DOHH2 (cell line): ENCODE measurements around the gene CDCA7.

Source experiments
- EZH2phosphoT487 ChIP-seq: fragments of 200-600 bp; sonication (generic); IDR thresholded peaks from 2 replicates; pipeline ENCODE4 v1.6.1; 2017; ENCODE audit warnings: borderline replicate concordance, mild to moderate bottlenecking, antibody characterized with exemption, low read length, moderate library complexity, mixed read lengths
- TF ChIP-seq, protein P1 (sequence below): fragments of 200-600 bp; sonication (generic); IDR thresholded peaks from one replicate; pipeline ENCODE4 v1.5.1; 2014; ENCODE audit warnings: antibody characterized with exemption, mild to moderate bottlenecking, low read depth, low read length; ENCODE audit not compliant: poor library complexity, severe bottlenecking

DNA sequence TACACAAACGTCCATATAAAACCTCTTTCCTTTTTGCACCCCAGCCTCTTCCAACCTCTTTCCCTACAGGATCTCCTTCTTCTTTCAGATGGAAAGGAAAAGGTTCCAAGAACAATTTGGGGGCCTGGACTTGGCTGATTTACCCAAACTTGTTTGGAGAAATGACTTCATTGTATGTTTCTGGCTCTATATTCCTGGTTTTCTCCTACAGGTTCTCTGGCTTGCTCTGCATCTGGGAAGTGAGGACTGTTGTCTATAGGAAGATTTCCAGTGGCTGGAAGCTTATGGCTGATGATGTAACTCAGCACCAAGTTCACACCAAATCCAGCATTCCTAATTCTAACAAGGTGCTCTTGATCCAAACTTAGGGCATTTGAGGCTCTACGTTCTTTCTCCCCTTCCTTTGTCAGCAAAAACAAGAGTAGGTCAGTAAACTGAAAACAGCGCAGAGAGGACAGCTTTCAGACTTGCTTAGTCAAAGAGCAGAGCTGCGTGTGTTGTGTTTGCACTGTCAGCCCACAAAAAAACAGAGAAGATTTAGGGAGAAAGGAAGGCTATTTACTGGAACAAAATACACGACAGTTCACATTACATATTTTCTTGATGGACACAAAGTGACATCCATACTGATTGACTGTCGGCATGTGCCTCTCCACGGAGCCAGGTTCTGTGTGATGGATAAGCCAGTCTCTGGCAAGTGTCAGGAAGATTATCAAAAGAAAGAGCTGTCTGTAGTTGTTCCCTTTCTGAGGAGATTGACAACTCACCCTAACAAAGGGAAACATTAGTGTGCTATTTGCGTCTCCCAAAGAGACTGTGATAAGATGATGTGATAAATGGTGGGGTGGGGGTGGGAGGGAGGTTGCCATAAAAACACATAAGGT, 39.7 kb downstream of the CDCA7 start:
- TF ChIP-seq, protein P1, sequence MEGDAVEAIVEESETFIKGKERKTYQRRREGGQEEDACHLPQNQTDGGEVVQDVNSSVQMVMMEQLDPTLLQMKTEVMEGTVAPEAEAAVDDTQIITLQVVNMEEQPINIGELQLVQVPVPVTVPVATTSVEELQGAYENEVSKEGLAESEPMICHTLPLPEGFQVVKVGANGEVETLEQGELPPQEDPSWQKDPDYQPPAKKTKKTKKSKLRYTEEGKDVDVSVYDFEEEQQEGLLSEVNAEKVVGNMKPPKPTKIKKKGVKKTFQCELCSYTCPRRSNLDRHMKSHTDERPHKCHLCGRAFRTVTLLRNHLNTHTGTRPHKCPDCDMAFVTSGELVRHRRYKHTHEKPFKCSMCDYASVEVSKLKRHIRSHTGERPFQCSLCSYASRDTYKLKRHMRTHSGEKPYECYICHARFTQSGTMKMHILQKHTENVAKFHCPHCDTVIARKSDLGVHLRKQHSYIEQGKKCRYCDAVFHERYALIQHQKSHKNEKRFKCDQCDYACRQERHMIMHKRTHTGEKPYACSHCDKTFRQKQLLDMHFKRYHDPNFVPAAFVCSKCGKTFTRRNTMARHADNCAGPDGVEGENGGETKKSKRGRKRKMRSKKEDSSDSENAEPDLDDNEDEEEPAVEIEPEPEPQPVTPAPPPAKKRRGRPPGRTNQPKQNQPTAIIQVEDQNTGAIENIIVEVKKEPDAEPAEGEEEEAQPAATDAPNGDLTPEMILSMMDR: no peak
- no peak for TF ChIP-seq EZH2phosphoT487
